Right lobe of liver (tissue), 6 donors: ENCODE data around the gene TNFRSF21. TPM values are rescaled to one million over a fixed set of nuclear protein-coding genes. Genes with fewer than 3 reads are reported as not detected.

ENCODE experiments used
- ATAC-seq, 4 donors: fragments of 200-7000 bp; cut with Tn5 transposase; one replicate each; pipeline ENCODE4 v1.9.1; 2020; ENCODE audit warnings: mild to moderate bottlenecking in 4 of 4, moderate library complexity in 4 of 4
- DNase-seq, 3 donors: peaks; one replicate each; pipeline ENCODE4 v3.0.0-alpha.2; 2020
- H3K27ac ChIP-seq, 3 donors: fragments of 200-600 bp; one replicate each; pipeline ENCODE4 v1.8.0; 2022
- H3K27me3 ChIP-seq, 2 donors: fragments of 200-600 bp; one replicate each; pipeline ENCODE4 v1.8.0; 2022
- H3K36me3 ChIP-seq, 4 donors: fragments of 200-600 bp; sonication (generic) in 1 of 4; one replicate each; pipeline versions ENCODE4 v1.5.1 to v1.8.0; 2017 to 2022; ENCODE audit warnings: control low read depth in 1 of 4
- H3K4me1 ChIP-seq, 4 donors: fragments of 200-600 bp; sonication (generic) in 1 of 4; one replicate each; pipeline versions ENCODE4 v1.5.1 to v1.8.0; 2017 to 2022; ENCODE audit warnings: control low read depth in 1 of 4
- H3K4me3 ChIP-seq, 3 donors: fragments of 200-600 bp; one replicate each; pipeline ENCODE4 v1.8.0; 2022
- H3K9me3 ChIP-seq, 4 donors: fragments of 200-600 bp; sonication (generic) in 1 of 4; one replicate each; pipeline versions ENCODE4 v1.5.1 to v1.8.0; 2017 to 2022; ENCODE audit warnings: control low read depth in 1 of 4
- POLR2A ChIP-seq: fragments of 450-650 bp; IDR thresholded peaks from one replicate; pipeline ENCODE4 v1.6.1; 2017; ENCODE audit warnings: antibody characterized with exemption, mild to moderate bottlenecking
- WGBS: methylation state at CpG from one replicate; pipeline ENCODE4 v1.1.6; 2018; ENCODE audit warnings: low coverage, low lambda C conversion rate; ENCODE audit not compliant: insufficient coverage; ENCODE audit errors: missing lambda C conversion rate; 5-methylcytosine and 5-hydroxymethylcytosine counted together
- intact Hi-C, 2 donors: fragments of 100-400 bp; cut with DNase I; formaldehyde crosslinking; loops; one replicate each; pipeline versions ENCODE4 v1.11.2 to v1.14.1; 2022
- total RNA-seq, 6 experiments: library from RNA; depleted of rRNA in 2 of 6; stranded (reverse); fragments of >200 nt in 2 of 6; fragmentation: NEBNext Ultra II Directional in 3 of 6; extraction: Animal tissue kit (Norgen Biotek cat#: 25700) in 3 of 6; gene quantifications; one replicate each; pipeline versions ENCODE4 v1.1.0 to v1.2.4, GENCODE V29; 2016 to 2023
- TF ChIP-seq, protein P1 (sequence below), 4 donors: fragments of 200-600 bp in 3 of 4; fragments of 450-650 bp in 1 of 4; IDR thresholded peaks; one replicate each; pipeline versions ENCODE4 v1.5.1 to v1.8.0; 2016 to 2022; ENCODE audit warnings: antibody characterized with exemption in 4 of 4, mild to moderate bottlenecking in 2 of 4
- donor health status: DM: no; HTN: yes; CAD: no.
- donor health status: DM: no; HTN: no; CAD: no.
- donor health status: DM: no; HTN: no; CAD: no.
- donor health status: DM: no; HTN: yes; CAD: no.
- donor health status: DM: no; HTN: yes; CAD: no.

Gene TNFRSF21
- total RNA-seq, 6 experiments from 2014 or later: 1.9 to 7.9 (median 5.3) TPM

DNA sequence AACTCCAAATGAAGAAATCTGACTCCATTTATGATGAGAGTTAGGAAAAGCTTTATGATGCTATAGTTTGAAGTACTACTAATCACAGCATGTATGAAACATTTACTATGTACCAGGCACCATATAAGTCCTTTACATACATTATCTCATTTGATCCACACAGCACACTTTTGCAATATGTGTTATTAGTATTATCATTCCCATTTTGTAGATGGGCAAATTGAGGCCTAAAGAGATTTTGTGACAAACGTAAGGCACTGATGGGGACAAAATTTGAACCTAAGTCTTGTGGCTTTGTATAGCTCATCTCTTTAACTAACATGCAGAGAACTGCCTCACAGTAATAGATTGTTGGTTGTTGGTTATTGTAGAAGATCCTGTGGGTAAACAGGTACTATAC lies 14.2 kb upstream of the TNFRSF21 start:
- intact Hi-C loops: no loop called here
- no peak for TF ChIP-seq POLR2A
- no peak for DNase-seq
- Histone ChIP-seq H3K4me3 (no peak overlapping the region), H3K36me3 (no peaks in the 10 kb centered on the region), H3K4me1 (no peaks in the 10 kb centered on the region), H3K27me3 (no peaks in the 10 kb centered on the region), H3K27ac (no peak overlapping the region), H3K9me3 (no peaks in the 10 kb centered on the region)
- no peak for ATAC-seq
- 50% methylated on average over 1 of the region's 1 CpG for WGBS

DNA sequence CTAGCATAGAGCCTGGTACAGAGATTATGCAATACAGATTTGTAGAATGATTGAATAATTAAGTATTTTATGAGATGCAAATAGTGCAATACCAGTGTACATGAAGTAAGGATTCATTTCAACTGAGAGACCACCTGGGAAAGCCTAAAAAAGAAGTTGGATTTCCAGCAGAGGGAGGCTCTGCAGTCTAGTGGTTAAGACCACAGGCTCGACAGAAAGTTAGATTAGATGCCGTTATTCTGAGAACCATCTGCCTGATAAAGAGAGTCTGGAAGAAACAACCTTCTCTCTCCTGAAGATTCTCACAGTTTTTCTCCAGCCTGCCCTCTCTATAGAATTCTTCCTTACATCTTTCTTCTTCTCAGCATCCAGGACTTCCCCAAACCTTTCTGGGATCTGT lies 13.6 kb upstream of the TNFRSF21 start:
- no peak for DNase-seq
- ATAC-seq: no peak
- WGBS: no CpG with 5 or more reads among the region's 2 CpGs
- Histone ChIP-seq H3K27me3 (no peaks in the 10 kb centered on the region), H3K27ac (no peak overlapping the region), H3K9me3 (no peaks in the 10 kb centered on the region), H3K4me1 (no peaks in the 10 kb centered on the region), H3K36me3 (no peaks in the 10 kb centered on the region), H3K4me3 (no peak overlapping the region)
- intact Hi-C loops: no loop called here
- no peak for TF ChIP-seq POLR2A
- TF ChIP-seq, protein P1, sequence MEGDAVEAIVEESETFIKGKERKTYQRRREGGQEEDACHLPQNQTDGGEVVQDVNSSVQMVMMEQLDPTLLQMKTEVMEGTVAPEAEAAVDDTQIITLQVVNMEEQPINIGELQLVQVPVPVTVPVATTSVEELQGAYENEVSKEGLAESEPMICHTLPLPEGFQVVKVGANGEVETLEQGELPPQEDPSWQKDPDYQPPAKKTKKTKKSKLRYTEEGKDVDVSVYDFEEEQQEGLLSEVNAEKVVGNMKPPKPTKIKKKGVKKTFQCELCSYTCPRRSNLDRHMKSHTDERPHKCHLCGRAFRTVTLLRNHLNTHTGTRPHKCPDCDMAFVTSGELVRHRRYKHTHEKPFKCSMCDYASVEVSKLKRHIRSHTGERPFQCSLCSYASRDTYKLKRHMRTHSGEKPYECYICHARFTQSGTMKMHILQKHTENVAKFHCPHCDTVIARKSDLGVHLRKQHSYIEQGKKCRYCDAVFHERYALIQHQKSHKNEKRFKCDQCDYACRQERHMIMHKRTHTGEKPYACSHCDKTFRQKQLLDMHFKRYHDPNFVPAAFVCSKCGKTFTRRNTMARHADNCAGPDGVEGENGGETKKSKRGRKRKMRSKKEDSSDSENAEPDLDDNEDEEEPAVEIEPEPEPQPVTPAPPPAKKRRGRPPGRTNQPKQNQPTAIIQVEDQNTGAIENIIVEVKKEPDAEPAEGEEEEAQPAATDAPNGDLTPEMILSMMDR (IDR thresholded peaks at IDR 0.05): no peak

DNA sequence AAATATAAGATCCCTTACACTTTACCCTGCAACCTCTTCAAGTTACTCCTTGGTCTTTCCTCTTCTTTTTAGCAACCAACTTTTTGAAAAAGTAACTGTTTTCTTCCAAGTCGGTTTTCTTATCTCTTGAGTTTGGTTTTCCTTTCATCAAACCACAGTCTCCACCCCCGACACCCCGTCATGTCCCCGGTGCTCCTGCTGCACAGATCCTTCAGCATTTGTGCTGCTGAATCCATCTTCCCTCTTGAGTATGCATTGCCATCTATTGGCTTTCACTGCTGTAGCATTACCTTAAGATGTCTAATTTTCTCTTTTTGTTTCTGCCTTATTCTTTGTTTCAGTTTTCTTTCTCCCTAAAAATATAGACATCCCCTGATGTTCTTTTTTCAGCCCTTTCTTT lies 11.9 kb upstream of the TNFRSF21 start:
- ATAC-seq (no peak), DNase-seq (no peak)
- Histone ChIP-seq H3K27ac (no peak overlapping the region), H3K4me1 (no peaks in the 10 kb centered on the region), H3K36me3 (no peaks in the 10 kb centered on the region), H3K4me3 (no peak overlapping the region), H3K9me3 (no peaks in the 10 kb centered on the region), H3K27me3 (no peaks in the 10 kb centered on the region)
- TF ChIP-seq, protein P1 (IDR thresholded peaks at IDR 0.05): no peak
- TF ChIP-seq POLR2A: no peak
- 37% methylated on average over 4 of the region's 4 CpGs for WGBS
- intact Hi-C loops: no loop called here

DNA sequence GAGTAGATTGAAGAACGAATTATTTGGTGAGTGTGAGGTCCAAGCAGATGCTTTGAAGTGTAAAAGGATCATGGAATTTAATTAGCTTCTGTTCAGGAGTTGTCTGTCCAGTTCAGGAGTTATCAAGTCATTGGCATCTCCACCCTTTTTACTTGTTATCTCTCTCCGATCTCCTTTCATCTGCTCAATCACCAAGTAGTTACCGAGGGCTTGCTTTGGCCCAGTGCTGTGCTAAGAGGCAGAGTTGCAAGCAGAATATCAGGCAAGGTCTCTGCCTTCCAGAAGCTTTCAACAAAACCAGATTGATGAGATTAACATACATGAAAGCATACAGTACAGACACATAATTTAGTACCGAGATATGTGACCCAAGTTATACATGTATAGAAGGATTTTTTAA lies 10.2 kb upstream of the TNFRSF21 start:
- WGBS: 58% methylated on average over 4 of the region's 4 CpGs
- no peak for DNase-seq
- no peak for ATAC-seq
- TF ChIP-seq, protein P1 (IDR thresholded peaks at IDR 0.05): no peak
- no peak for TF ChIP-seq POLR2A
- no peaks in the 10 kb centered on the region for H3K9me3 ChIP-seq
- no peak overlapping the region for H3K27ac ChIP-seq
- no peak overlapping the region for H3K4me3 ChIP-seq
- intact Hi-C loops: no loop called here
- H3K4me1 ChIP-seq: no peaks in the 10 kb centered on the region
- no peaks in the 10 kb centered on the region for H3K36me3 ChIP-seq
- no peaks in the 10 kb centered on the region for H3K27me3 ChIP-seq

DNA sequence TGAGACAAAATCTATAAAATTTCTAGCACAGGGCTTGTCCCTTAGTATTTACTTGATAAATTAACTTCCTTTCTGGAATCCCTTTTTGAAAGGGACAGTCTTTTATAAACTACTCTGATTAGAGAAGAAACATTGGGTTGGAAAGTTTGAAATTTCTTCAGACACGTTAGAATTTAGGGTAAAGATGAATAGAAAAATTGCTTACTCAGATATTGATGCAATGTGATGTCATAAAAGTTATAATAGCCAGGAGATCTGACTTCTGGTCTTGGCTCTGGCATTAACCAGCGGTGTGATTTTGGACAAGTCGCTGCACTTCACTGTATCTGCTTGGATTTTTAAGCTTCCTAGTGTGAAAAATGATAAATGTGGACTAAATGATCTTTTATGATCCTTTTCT lies 9.7 kb upstream of the TNFRSF21 start:
- no peaks in the 10 kb centered on the region for H3K36me3 ChIP-seq
- intact Hi-C loops: no loop called here
- no peaks in the 10 kb centered on the region for H3K9me3 ChIP-seq
- no peak for TF ChIP-seq POLR2A
- TF ChIP-seq, protein P1 (IDR thresholded peaks at IDR 0.05): no peak
- ATAC-seq: no peak
- no peak overlapping the region for H3K27ac ChIP-seq
- 70% methylated on average over 3 of the region's 3 CpGs for WGBS
- DNase-seq: no peak
- no peaks in the 10 kb centered on the region for H3K27me3 ChIP-seq
- H3K4me1 ChIP-seq: no peaks in the 10 kb centered on the region
- no peak overlapping the region for H3K4me3 ChIP-seq
